Left kidney (tissue), 8 donors: Measurements from ENCODE around the gene PPFIBP2. TPM values are rescaled to one million over a fixed set of nuclear protein-coding genes. Genes with fewer than 3 reads are reported as not detected.

ENCODE experiments used
- DNase-seq: peaks from one replicate; pipeline ENCODE4 v3.0.0-alpha.2; 2013
- long read RNA-seq, 8 donors: transcript quantifications; one replicate each; lab custom pipeline, GENCODE V29; 2026
- polyA plus RNA-seq: library from polyadenylated mRNA; unstranded; fragments of 120-200 nt; gene quantifications from one replicate; pipeline ENCODE4 v1.2.1, GENCODE V29; 2013; ENCODE audit not compliant: insufficient read length

PPFIBP2 gene
- polyA plus RNA-seq, result 60.0 TPM
- long read RNA-seq, donor 1, partial matches to known transcripts, result 8 of 11 reads
- long read RNA-seq, donor 1, other reads (novel, unspliced or antisense), result 0 of 11 reads
- long read RNA-seq, donor 2, partial matches to known transcripts, result 6 of 11 reads
- long read RNA-seq, donor 2, other reads (novel, unspliced or antisense), result 0 of 11 reads
- long read RNA-seq, donor 3, partial matches to known transcripts, result 0 of 2 reads
- long read RNA-seq, donor 3, other reads (novel, unspliced or antisense), result 0 of 2 reads
- long read RNA-seq, donor 4, result 0 reads
- long read RNA-seq, donor 5, partial matches to known transcripts, result 0 of 2 reads
- long read RNA-seq, donor 5, other reads (novel, unspliced or antisense), result 0 of 2 reads
- long read RNA-seq, donor 6, result 0 reads
- long read RNA-seq, donor 7, partial matches to known transcripts, result 6 of 9 reads
- long read RNA-seq, donor 7, other reads (novel, unspliced or antisense), result 0 of 9 reads
- long read RNA-seq, donor 8, partial matches to known transcripts, result 0 of 2 reads
- long read RNA-seq, donor 8, other reads (novel, unspliced or antisense), result 0 of 2 reads

DNA sequence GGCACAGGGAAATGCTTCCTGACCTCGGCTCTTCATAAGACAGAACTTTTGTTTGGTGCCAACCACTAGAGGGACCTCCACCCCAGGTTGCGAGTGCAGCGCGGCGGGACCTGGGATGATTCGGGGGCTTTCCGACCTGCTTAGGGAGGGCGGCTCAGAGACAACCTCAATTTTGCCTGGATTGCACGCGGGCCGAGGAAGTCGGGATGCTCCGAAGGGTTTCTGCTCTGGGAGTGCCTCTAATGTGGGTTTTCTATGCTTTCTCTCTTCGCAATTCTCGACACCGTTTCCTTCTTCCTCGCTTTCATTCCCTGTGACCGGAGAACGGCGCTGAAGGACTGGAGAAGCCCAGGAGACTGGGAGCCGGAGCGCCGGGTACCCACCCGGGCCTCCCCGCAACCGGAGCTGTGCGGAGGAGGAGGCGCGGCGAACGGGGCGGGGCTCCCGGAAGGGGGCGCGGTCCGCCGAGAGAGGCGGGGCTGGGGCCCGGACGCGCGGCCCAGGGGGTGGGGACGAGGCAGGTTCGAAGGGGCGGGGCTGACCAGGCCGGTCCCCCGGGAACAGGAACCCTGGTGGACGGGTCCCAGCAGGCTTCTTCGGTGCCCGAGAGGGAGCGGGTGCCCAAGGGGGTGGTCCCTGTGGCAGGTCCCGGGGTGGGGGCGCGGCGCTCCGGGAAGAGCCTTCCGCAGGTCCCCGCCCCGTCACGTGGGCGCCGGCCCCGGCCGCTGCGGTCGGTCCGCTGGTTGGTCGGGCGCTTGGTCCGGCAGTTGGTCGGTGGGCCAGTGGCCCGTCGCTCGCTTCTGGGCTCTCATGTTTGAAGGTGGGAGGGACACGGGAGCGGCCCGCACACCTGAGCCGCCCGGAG, at the start of gene PPFIBP2:
TSS of gene PPFIBP2 (plus strand) at position 766 of the 865 bp plus-strand sequence. CDS start 35,477 bp downstream, outside the sequence.
- peak; percentile 74 for DNase-seq

DNA sequence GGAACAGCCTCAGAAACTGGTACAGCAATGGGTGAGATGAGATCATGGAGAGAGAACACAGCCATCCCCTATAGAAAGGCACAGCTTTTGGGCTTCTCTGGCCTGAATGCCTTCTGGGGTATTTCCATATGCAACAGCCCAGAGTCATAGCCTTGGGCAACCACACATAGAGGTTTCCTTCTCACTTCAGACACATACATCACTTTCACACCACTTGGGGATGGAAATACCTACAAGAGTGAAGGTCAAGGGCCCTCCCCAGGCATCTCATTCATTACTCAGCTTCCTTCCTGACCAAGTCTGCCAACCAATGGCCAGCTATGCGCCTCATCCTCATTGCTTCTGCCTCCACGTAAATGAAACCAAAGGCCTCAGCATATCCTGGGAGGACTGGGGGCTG, 46.1 kb upstream of the PPFIBP2 start:
- no peak for DNase-seq

DNA sequence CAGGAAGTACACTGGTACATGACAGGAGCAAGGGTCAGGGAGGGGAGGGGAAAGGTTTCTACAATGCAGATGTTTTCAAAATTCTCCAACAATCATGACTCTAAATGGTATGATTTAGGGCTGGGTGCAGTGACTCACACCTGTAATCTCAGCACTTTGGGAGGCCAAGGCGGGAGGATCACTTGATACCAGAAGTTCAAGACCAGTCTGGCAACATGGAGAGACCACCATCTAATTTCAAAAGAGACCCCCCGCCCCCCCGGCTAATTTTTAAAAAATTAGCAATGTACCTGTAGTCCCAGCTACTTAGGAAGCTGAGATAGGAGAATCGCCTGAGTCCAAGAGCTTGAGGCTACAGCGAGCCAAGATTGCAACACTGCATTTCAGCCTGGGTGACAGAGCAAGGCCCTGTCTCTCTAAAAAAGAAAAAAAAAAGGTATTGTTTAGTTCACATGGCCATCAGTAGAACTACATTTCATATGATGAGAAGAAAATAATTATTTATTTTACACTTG, 44.4 kb upstream of the PPFIBP2 start:
- no peak for DNase-seq

DNA sequence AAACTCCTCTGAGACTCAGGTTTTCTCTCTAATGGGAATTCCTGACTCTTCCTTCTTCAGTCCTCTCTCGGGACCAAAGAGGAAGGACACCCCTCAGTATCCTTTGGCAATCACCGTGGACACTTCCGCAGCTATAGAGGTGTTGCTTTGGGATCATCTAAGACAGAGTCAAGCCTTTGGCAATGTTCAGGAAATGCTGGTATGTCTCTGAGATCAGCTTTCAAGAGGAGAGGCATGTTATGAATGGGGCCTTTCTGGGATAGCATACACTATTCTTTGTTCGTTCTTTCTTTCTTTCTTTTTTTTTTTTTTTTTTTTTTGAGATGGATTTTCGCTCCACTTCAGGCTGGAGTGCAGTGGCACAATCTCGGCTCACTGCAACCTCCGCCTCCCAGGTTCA, 42.7 kb upstream of the PPFIBP2 start:
- no peak for DNase-seq

DNA sequence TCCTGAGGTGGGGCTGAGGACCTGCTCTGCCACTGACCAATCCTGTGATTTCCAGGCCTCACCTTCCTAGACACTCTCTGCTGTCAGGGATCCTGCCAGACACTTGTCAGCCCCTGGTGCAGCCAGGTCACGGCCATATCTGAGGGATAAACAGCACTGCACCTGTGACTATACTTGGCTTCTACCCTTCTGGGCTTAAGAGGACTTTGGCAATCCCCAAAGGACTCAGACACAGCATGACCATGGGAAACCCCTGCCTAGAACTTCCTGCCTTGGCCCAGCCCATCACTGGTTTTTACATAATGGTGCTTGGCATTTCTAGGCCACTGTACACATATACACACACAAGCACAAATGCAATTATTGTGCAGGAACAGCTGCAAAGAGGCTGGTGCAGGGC, 40.1 kb upstream of the PPFIBP2 start:
- no peak for DNase-seq

DNA sequence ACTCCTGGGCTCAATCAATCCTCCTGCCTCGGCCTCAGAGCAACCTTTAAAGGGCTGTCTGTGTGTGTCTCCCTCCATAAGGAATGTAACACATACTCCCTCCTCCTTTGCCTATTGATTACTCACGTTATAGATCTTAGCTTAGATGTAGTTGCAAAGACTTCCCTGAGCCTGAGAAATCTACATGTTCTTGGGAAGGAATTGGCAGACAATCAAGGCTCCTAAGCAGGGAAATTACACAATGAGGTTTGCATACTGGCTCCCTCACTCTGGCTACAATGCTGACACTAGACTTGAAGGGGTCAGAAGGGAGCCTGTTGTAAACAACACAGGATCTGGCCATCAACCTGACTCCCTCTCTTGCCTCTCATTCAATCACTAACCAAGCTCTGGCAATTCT, 33.7 kb upstream of the PPFIBP2 start:
- no peak for DNase-seq

DNA sequence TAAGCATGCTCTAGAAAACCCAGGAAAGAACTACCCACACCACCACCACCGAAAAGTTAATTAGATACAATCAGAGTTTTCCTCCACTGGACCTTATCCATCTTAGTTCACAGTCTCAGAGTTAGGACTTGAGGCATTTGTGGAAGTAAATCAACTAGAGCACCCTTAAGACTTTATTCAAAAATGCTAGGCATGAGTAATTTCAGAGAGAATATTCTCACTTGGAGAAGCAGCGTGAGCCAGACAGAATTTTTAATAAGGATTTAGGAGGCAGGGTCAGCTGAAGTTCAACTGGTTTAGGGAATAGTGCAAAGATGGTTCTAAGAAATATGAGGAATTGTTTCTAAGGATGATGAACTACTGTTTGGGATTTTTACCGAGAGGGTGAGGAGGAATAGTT, 29.7 kb upstream of the PPFIBP2 start:
- DNase-seq, result no peak

DNA sequence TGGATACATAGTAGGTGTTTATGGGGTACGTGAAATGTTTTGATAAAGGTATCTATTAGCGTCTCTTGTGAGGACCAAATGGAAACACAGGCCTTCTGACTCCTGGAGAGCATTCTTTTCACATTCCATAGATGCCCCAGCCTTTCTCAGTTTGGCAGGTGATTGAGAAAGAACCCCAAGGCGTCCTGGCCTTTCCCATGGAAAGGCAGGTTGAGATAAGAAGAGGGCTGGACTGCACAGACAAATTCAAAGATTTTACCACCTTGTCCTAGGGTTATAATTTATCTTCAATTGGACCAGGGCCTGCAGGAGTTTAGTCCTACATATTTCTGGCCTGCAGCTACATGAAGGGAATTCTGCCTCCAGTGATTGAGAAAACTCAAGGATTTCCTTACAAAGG, 29.2 kb upstream of the PPFIBP2 start:
- no peak for DNase-seq

DNA sequence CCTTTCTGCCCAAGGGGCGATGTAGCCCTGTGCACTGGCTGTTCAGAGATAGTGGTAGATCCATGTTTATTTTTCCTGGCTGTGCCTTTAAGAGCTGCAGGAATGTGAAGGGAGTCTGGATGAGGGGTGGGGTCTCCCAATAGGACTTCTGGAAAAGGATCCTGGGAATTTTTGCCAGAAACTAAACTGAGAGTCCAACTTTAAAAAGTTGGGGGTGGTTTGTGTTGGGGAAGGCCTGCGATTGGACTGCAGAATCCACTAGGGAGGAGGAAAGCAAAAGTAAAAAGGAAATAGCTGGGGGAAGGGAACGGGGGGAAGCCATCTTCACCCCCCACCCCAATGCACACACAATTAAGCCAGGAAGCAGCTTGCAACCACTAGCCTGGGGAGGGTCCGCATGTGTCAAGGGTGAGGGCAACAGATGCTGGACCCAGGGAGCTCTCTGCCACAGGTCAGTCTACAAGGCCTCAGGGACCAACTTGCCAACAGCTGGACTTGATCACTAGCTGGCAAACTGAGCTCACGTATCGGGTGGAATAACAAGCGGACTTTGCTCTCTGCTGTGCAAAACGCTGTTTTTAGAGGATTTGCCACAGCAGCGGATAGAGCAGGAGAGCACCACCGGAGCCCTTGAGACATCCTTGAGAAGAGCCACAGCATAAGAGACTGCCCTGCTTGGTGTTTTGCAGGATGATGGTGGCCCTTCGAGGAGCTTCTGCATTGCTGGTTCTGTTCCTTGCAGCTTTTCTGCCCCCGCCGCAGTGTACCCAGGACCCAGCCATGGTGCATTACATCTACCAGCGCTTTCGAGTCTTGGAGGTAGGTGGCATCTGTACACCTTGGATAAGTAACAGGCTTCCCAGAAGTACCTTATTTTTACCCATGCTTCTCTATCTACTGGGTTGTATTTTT, 28.4 kb upstream of the PPFIBP2 start, which contains the start of gene OLFML1:
TSS of gene OLFML1 (plus strand) at position 321 of the 912 bp plus-strand sequence. CDS start at position 691, 370 bp downstream.
- peak; percentile 55 for DNase-seq

DNA sequence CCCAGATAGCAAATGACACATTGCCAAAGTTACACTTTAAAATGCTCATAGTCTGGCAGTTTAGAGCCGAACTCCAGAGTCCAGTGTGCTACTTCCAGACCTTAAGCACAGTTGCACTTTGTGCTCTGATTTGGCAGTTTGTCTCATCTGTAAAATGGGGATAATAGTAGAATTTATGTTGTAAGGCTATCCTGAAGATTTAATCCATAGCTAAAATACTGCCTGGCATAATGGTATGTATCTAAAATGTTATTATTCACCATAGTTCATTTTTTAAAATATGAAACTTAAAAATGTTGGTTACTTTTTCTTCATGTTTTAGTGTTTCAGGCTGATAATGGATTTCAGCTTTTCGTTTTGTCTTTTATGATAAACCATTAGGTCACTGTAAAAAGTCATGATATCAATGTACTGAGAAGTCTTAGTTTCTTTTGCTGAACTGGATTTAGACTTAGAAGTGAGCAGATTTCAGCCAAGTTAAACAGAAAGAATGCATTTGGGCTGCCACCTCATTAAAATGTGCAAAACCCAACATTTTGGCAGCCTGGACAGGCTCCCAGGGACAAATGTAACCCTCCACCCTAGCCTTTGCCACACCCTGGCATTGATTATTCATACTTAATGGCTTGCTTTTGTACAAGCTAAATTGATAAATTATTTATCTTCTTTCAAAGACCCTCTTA, 27.6 kb upstream of the PPFIBP2 start:
- no peak for DNase-seq

DNA sequence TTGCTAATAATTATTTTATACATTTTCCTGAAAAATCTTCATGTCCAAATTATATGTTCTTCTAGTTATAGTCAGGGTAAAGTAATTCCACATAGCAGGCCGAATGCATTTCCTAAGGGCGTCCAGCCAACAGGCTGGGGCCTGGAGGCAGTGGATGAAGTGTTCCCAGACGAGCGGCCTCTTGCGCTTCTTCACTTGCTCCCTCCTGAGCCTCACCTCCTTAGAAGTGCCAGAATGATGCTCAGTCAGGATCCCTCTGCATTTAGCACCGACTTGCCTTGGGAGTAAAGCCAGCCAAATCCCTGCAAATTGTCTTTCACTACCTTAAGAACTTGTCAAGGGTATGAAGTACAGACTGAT, 27.0 kb upstream of the PPFIBP2 start:
- no peak for DNase-seq

DNA sequence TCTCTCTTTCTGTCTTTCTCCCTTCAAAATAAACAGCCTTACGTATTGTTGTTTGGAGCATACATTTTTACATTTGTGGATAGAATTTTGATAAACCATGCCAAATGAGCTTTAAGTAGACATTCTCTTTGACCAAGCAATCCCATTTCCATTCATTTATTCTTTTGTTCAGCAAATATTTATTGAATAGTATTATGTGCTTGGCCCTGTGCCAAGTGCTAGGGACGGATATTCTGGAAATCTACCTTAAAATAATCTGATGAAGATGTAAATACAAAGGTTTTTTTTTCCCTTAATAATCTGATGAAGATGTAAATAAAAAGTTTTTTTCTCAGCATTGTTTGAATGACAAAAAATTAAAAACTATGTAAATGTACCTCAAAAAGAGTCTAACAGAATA, 26.4 kb upstream of the PPFIBP2 start:
- no peak for DNase-seq

DNA sequence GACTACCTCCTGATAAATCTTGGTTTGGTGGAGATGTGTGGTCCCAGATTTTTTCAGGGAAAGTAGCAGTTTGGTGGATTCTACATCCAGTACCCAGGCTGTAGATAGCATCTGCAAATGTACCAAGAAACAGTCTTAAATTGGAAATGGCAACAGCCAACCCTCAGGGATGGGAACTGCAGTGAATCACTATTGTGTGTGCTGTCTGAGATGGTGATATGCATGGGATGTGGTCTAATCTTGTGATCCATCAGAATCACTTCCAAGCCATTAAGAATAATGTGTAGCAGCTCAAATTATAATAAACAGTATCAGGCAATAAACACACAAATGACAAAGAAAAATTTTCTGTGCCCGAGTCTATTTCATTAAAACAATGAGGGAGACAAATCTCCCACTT, 25.1 kb upstream of the PPFIBP2 start:
- no peak for DNase-seq

DNA sequence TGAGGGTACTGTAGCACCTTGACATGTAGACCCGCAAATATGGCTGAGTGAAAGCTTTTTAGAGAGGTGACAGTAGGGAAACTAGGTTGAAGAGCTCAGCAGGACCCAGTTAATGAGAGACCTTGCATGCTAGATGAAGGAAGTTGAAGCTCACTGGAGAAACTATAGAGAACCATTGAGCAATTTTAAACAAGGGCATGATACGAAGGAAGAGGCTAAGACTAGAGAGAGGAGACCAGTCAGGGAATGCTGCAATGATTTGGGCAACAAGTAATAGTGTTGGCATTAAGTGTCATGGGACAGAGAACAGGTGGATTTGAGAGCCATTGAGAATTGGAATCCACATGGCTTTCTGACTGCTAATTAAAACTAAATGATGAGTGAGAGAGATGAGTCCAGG, 24.4 kb upstream of the PPFIBP2 start:
- DNase-seq, result no peak

DNA sequence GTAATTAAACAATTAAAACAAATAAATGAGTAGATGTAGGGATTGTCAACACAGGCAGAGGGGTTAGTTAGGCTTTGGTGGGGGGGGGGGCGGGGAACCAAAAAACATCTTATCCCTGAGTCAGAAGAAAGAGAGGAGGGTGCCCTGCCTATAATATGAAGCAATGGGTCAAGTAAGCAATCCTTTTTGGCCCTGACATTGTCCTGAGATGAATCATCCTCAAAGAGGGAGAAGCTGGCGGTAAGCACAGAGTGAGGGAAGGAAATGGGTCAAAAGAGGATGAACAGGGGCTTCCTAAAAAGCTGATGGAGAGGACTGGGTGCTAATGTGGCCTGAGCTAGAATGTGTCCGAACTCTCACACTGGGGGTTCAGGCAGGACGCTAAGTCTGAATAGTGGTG, 23.7 kb upstream of the PPFIBP2 start:
- DNase-seq, result no peak

DNA sequence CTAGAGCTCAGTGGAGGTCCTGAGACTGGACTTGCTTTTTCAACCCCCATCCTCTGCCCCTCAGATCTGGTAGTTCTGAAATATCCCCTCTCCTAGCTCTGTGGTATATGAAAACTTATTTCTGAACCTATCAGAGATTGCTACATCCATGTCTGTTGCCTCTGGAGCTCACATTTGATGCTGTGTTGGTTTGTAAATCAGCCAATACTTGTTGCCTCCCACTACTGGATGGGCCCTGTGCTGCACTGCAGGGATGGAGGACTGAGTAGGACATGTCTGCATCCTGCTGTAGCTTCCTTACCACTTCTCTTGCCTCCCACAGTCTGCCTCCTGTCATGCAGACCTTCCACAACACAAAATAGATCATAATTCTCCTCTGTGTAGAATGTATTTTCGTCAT, 23.3 kb upstream of the PPFIBP2 start:
- DNase-seq, result no peak

DNA sequence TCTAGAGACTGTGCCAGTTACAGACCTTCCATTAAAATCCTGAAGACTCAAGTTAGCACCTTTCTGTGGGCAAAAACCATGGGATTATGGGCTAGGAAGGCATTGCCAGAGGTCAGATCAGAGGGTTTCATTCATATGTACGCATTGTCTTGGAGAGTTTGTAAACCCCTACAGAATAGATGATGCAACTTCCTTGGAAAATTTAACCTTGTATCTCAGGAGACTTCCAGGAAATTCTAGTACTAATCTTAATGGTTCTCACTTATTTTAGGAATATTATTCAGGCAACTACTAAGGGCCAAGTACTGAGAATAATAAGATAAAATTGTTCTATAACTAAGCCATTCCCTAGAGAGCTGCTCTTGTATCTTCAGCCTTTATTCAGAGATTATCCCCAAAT, 21.5 kb upstream of the PPFIBP2 start:
- DNase-seq, result no peak

DNA sequence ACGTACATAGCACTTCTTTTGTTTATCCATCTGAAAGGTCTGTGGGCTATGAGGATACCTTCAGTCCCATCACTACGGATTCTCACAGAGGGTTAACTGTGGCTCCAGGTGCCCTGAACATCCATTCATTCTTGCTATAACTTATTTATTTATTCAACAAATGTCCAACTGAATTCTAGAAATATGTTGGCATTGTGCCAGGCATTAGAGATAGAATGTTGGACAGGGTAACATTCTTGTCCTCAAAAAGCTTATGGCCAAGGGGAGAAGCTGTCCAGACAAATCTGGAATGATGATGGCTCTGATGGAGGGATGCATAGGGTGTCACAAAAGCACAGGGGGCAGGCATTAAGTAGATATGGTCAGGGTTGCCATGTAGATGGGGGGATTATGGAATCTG, 20.1 kb upstream of the PPFIBP2 start:
- DNase-seq, result no peak

DNA sequence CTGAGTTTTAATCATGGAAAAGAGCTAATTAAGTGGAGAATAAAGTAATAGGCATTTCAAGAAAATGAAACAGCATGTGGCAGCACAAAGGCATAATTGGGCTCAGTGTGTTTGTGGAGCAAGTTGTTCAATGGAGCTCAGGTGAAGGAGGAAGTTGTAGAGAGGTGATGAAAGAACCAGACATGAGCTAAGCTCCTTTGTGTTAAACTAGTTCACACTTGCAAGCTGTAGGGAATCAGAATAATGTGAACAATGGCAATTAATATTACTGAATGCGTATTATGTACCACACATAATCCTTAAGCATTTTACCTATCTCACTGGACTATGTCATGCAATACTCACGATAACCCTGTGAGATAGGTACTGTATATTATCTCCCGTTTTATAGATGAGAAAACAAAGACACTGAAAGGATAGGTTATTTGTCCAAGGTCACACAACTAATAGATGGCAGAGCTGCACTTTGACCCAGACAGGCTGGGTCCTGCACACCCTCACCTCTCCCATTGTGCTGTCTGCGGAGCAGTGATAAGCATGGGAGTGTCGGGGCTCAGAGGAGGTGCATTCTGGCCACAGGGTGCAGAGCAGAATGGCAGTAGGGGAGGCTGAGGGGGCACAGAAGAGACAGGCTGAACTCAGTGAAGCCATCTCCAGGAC, 19.6 kb upstream of the PPFIBP2 start:
- no peak for DNase-seq

DNA sequence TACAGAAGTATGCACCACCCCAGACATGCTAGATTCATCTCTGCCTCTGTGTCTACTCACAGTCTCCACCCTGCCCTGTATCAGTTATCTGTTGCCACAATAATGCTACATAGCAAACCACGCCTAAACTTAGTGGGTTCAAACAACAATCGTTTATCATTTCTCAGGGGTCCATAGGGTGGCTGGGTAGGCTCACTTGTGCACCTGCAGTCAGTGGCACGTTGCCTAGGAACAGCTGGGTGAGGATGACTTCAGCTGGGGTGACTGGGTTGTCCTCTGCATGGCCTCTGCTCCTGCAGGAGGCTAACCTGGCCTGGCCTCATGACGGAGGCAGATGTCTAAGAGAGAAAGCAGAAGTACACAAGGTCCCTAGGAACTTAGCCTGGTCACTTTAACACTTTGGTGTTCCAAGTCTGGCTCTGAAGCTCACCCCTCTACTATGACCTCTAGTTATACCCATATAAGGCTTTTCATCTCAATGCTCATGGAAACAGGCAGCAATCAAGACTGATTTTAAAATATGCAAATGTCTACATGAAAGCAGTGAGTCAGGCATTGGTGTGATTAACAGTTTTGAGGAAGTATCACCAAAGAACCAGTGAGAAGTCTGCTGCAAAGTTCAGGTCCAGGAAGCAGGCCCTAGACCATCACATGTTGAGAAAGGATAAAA, 17.8 kb upstream of the PPFIBP2 start:
- DNase-seq, result no peak
